ENCODE results near the gene ACCS.

DNA sequence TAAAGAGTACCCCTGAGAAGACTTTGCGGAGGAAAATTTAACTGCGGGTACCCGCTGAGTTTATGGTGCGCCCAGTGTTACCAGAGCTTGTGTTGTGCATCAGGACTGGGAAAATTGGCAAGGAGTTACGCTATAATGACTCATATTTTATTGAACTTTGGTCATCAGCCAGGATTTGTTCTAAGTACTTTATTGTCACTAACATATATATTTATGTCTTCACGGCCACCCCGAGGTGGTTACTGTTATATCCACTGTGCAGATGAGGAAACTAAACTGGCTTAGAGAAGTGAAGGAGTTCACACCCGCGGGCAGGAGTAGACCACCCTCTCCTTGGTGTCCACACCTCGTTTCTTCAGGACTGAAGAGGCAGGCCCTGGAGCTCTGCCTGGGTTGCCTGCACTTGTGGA, 667 bp downstream of the ACCS start:
- no peak for TF ChIP-seq YY1 (tag by site-specific recombination; IDR thresholded peaks at IDR 0.05)
- TF ChIP-seq, protein P1, sequence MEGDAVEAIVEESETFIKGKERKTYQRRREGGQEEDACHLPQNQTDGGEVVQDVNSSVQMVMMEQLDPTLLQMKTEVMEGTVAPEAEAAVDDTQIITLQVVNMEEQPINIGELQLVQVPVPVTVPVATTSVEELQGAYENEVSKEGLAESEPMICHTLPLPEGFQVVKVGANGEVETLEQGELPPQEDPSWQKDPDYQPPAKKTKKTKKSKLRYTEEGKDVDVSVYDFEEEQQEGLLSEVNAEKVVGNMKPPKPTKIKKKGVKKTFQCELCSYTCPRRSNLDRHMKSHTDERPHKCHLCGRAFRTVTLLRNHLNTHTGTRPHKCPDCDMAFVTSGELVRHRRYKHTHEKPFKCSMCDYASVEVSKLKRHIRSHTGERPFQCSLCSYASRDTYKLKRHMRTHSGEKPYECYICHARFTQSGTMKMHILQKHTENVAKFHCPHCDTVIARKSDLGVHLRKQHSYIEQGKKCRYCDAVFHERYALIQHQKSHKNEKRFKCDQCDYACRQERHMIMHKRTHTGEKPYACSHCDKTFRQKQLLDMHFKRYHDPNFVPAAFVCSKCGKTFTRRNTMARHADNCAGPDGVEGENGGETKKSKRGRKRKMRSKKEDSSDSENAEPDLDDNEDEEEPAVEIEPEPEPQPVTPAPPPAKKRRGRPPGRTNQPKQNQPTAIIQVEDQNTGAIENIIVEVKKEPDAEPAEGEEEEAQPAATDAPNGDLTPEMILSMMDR (tag by site-specific recombination; IDR thresholded peaks at IDR 0.05) = no peak

Measured in HEK293 (cell line).